HT1080 (cell line): ENCODE data around the gene CHMP6. TPM values are rescaled to one million over a fixed set of nuclear protein-coding genes. Genes with fewer than 3 reads are reported as not detected.

ENCODE experiments used
- DNase-seq: peaks from one replicate; pipeline ENCODE4 v3.0.0-alpha.2; 2015; ENCODE audit warnings: low read depth
- polyA plus RNA-seq, 2 experiments: library from polyadenylated mRNA; depleted of rRNA; stranded (reverse); fragments of >200 nt; gene quantifications; 2 replicates each; pipeline ENCODE4 v1.2.3, GENCODE V29; 2015
- total RNA-seq: library from RNA; depleted of rRNA; stranded (reverse); fragments of >200 nt; shearing (Covaris generic); gene quantifications from 2 replicates; pipeline ENCODE4 v1.2.3, GENCODE V29; 2014; rRNA removed

Gene CHMP6
- 15.0 and 15.8 TPM in 2 replicates for total RNA-seq
- polyA plus RNA-seq (2015; cell fraction: cytosol; rRNA removed) = 32.4 and 36.8 TPM in 2 replicates
- 19.0 and 20.1 TPM in 2 replicates for polyA plus RNA-seq (2015; cell fraction: nucleus; rRNA removed)

- peak; percentile 54 for DNase-seq
These were observed at the start of gene CHMP6 for GRCh38 chr17:80991645-80992076. Gene CHMP6 (plus strand): TSS chr17:80991841. CDS start chr17:80991919, 78 bp downstream.

- DNase-seq = no peak
These were observed 49.0 kb upstream of the CHMP6 start for GRCh38 chr17:80942423-80943345.

GRCh38 chr17:80943346-80944145 is 48.1 kb upstream of the CHMP6 start:
- DNase-seq = no peak

- no peak for DNase-seq
These were observed 47.3 kb upstream of the CHMP6 start for GRCh38 chr17:80944326-80944725.

GRCh38 chr17:80945736-80946135 is 45.9 kb upstream of the CHMP6 start:
- no peak for DNase-seq

GRCh38 chr17:80946449-80946848 is 45.2 kb upstream of the CHMP6 start:
- no peak for DNase-seq

GRCh38 chr17:80947200-80947940 is 44.3 kb upstream of the CHMP6 start:
- DNase-seq = no peak

- DNase-seq = no peak
These were observed 43.3 kb upstream of the CHMP6 start for GRCh38 chr17:80948019-80948975.

GRCh38 chr17:80948976-80949450 is 42.6 kb upstream of the CHMP6 start:
- no peak for DNase-seq

- DNase-seq = no peak
These were observed 41.9 kb upstream of the CHMP6 start for GRCh38 chr17:80949451-80950421.

GRCh38 chr17:80950466-80951120 is 41.0 kb upstream of the CHMP6 start:
- no peak for DNase-seq

GRCh38 chr17:80951121-80952090 is 40.2 kb upstream of the CHMP6 start:
- DNase-seq = no peak

- no peak for DNase-seq
These were observed 39.4 kb upstream of the CHMP6 start for GRCh38 chr17:80952291-80952690.

GRCh38 chr17:80953471-80954315 is 37.9 kb upstream of the CHMP6 start:
- DNase-seq = no peak

GRCh38 chr17:80955078-80955477 is 36.6 kb upstream of the CHMP6 start:
- DNase-seq = no peak
